Measurements from ENCODE around the gene CNTNAP5.

CNTNAP5 gene

DNA sequence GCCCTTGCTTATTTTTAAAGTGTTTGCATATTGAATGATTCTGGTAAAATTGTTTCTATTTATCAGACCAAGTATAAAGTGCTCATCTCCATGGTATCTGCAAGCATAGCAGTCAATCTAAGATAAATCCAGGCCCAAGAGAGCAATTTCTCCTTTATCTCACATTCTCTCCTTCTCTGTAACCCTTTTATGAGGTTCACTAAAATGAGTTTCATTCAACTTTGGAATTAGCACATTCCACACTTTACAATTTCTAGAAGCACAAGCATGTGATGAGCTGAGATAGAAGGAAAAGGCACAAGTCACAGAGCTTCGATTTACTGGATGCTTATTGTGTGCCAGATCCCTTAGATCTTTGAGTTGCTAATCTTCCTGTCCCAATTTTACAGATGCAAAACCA, 97.3 kb downstream of the CNTNAP5 start:
- H3K9ac ChIP-seq = no peak overlapping the region
- H3K4me2 ChIP-seq (ENCODE audit: low read length) = no peak overlapping the region
- H2AFZ ChIP-seq = no peak overlapping the region
- H3K27ac ChIP-seq = no peak overlapping the region
- H3K36me3 ChIP-seq (ENCODE audit: control insufficient read depth, insufficient read depth, low read length) = no peaks in the 10 kb centered on the region
- no peaks in the 10 kb centered on the region for H3K9me3 ChIP-seq (ENCODE audit: control insufficient read depth, low read length)
- H3K79me2 ChIP-seq = no peaks in the 10 kb centered on the region
- no peak overlapping the region for H3K4me3 ChIP-seq (ENCODE audit: low read depth, low read length)
- TF ChIP-seq, protein P1, sequence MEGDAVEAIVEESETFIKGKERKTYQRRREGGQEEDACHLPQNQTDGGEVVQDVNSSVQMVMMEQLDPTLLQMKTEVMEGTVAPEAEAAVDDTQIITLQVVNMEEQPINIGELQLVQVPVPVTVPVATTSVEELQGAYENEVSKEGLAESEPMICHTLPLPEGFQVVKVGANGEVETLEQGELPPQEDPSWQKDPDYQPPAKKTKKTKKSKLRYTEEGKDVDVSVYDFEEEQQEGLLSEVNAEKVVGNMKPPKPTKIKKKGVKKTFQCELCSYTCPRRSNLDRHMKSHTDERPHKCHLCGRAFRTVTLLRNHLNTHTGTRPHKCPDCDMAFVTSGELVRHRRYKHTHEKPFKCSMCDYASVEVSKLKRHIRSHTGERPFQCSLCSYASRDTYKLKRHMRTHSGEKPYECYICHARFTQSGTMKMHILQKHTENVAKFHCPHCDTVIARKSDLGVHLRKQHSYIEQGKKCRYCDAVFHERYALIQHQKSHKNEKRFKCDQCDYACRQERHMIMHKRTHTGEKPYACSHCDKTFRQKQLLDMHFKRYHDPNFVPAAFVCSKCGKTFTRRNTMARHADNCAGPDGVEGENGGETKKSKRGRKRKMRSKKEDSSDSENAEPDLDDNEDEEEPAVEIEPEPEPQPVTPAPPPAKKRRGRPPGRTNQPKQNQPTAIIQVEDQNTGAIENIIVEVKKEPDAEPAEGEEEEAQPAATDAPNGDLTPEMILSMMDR (IDR thresholded peaks at IDR 0.05) = no peak
- H3K4me1 ChIP-seq = no peaks in the 10 kb centered on the region
- H3K27me3 ChIP-seq (ENCODE audit: control insufficient read depth, insufficient read depth, low read length) = no peaks in the 10 kb centered on the region

DNA sequence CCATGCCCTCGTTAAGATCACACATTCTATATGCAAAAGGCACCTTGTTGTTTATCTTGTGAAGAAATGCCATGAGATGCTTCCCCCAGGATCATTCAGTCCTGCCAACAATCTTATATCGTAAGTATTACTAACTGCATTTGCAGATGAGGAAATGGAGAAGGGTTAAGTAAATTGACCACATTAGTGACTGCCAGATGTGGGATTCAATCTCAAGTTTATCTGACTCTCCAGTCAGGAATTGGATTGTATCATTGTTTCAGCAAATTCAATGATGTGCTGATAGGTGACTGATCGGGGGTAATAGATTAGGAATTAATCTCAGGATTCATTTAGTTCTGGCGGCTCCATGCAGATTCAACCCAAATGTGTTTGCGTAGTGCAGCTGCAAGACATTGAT, 106.2 kb downstream of the CNTNAP5 start:
- no peaks in the 10 kb centered on the region for H3K79me2 ChIP-seq
- TF ChIP-seq, protein P1 (IDR thresholded peaks at IDR 0.05) = no peak
- H2AFZ ChIP-seq = no peak overlapping the region
- H3K4me2 ChIP-seq (ENCODE audit: low read length) = no peak overlapping the region
- no peak overlapping the region for H3K9ac ChIP-seq
- no peak overlapping the region for H3K4me3 ChIP-seq (ENCODE audit: low read depth, low read length)
- H3K27me3 ChIP-seq (ENCODE audit: control insufficient read depth, insufficient read depth, low read length) = no peaks in the 10 kb centered on the region
- H3K36me3 ChIP-seq (ENCODE audit: control insufficient read depth, insufficient read depth, low read length) = no peaks in the 10 kb centered on the region
- no peaks in the 10 kb centered on the region for H3K4me1 ChIP-seq
- no peak overlapping the region for H3K27ac ChIP-seq
- H3K9me3 ChIP-seq (ENCODE audit: control insufficient read depth, low read length) = no peaks in the 10 kb centered on the region

DNA sequence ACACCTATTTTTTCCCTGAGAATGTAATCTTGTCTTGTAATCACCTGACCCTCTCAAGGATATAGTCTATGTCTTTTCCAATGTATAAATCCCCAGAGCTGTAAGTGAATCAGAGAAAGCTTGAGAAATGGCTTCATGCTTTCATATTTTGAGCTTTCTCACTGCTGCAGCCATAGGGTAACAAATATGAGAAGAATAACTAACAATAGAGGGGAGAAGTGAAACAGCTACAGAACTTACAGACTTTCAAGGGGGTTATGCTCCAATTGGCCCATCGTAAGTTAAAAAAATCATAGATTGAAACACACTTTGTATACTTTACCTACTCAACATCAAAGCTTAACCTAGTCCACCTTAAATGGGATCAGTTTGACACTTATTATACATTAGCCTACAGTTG, 111.0 kb downstream of the CNTNAP5 start:
- H2AFZ ChIP-seq = no peak overlapping the region
- no peaks in the 10 kb centered on the region for H3K36me3 ChIP-seq (ENCODE audit: control insufficient read depth, insufficient read depth, low read length)
- H3K9me3 ChIP-seq (ENCODE audit: control insufficient read depth, low read length) = no peaks in the 10 kb centered on the region
- TF ChIP-seq, protein P1 (IDR thresholded peaks at IDR 0.05) = no peak
- no peaks in the 10 kb centered on the region for H3K27me3 ChIP-seq (ENCODE audit: control insufficient read depth, insufficient read depth, low read length)
- H3K9ac ChIP-seq = no peak overlapping the region
- no peaks in the 10 kb centered on the region for H3K4me1 ChIP-seq
- H3K4me3 ChIP-seq (ENCODE audit: low read depth, low read length) = no peak overlapping the region
- H3K27ac ChIP-seq = no peak overlapping the region
- H3K4me2 ChIP-seq (ENCODE audit: low read length) = no peak overlapping the region
- no peaks in the 10 kb centered on the region for H3K79me2 ChIP-seq

DNA sequence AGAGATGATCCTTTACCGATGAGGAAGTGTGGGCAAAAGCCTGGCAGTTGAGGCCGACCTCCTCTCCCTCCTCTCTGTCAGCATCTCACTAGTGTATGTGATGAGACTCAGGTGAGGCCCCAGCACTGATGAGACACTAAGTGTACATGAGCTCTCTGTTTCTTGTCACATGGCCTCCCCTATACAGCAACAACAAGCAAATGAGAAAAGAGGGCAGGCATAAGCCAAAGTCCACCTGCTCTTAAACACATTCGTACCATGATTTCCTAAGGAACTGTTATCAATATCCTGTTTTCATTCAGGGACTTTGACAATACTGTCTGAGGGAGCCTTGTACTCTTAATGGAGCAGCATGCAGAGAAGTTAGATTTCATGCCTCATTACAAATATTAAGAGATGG, 113.0 kb downstream of the CNTNAP5 start:
- no peak overlapping the region for H3K9ac ChIP-seq
- H2AFZ ChIP-seq = no peak overlapping the region
- no peak overlapping the region for H3K4me3 ChIP-seq (ENCODE audit: low read depth, low read length)
- no peak overlapping the region for H3K27ac ChIP-seq
- H3K9me3 ChIP-seq (ENCODE audit: control insufficient read depth, low read length) = no peaks in the 10 kb centered on the region
- no peaks in the 10 kb centered on the region for H3K4me1 ChIP-seq
- no peak overlapping the region for H3K4me2 ChIP-seq (ENCODE audit: low read length)
- H3K36me3 ChIP-seq (ENCODE audit: control insufficient read depth, insufficient read depth, low read length) = no peaks in the 10 kb centered on the region
- TF ChIP-seq, protein P1 (IDR thresholded peaks at IDR 0.05) = no peak
- no peaks in the 10 kb centered on the region for H3K79me2 ChIP-seq
- H3K27me3 ChIP-seq (ENCODE audit: control insufficient read depth, insufficient read depth, low read length) = no peaks in the 10 kb centered on the region

DNA sequence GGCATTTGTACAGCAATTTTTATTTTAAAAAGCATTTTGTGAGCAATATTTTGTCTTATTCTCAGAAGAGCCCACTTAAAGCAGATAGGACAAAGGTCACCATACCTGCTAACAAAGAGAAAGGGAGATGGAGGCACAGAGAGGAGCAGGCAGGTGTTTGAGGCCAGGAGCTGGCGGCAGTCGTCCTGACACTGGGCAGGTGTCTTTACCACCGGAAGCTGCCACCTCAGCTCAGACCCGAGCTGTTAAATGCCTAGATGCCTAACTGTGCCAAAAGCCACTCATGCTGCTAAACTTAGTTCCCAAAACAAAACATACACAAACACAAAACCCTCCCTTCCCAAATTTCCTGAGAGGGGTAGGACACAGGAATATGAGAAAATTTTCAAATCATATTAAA, 120.9 kb downstream of the CNTNAP5 start:
- no peak overlapping the region for H3K4me3 ChIP-seq (ENCODE audit: low read depth, low read length)
- no peak overlapping the region for H2AFZ ChIP-seq
- no peaks in the 10 kb centered on the region for H3K79me2 ChIP-seq
- no peaks in the 10 kb centered on the region for H3K9me3 ChIP-seq (ENCODE audit: control insufficient read depth, low read length)
- no peaks in the 10 kb centered on the region for H3K4me1 ChIP-seq
- H3K27me3 ChIP-seq (ENCODE audit: control insufficient read depth, insufficient read depth, low read length) = no peaks in the 10 kb centered on the region
- H3K36me3 ChIP-seq (ENCODE audit: control insufficient read depth, insufficient read depth, low read length) = no peaks in the 10 kb centered on the region
- TF ChIP-seq, protein P1 (IDR thresholded peaks at IDR 0.05) = no peak
- no peak overlapping the region for H3K4me2 ChIP-seq (ENCODE audit: low read length)
- H3K9ac ChIP-seq = no peak overlapping the region
- no peak overlapping the region for H3K27ac ChIP-seq
